GM21515 (cell line): ENCODE measurements around the gene ABHD4.
"Not testable (repeated sequence)": the region's sequence is repeated elsewhere in the genome, so short reads cannot be mapped to it uniquely, and the experiment has no call there.

ENCODE experiments used
- ATAC-seq: cut with Tn5 transposase; IDR thresholded peaks from one replicate; pipeline ENCODE4 v1.9.1; 2021; ENCODE audit not compliant: unreplicated experiment

The ABHD4 gene

GRCh38 chr14:22588526-22589095, 9.5 kb upstream of the ABHD4 start:
- ATAC-seq = no peak

- peak; percentile 88 for ATAC-seq
Observed at GRCh38 chr14:22589096-22589839, 8.8 kb upstream of the ABHD4 start, which contains the start of gene DAD1. TSS of gene DAD1 (minus strand) at chr14:22589224. CDS start at chr14:22589157, 67 bp downstream.

GRCh38 chr14:22593189-22593588, 4.9 kb upstream of the ABHD4 start:
- no peak for ATAC-seq

GRCh38 chr14:22593601-22594000, 4.5 kb upstream of the ABHD4 start:
- ATAC-seq = no peak

GRCh38 chr14:22594156-22594716, 3.9 kb upstream of the ABHD4 start:
- ATAC-seq = no peak

GRCh38 chr14:22596354-22596879, 1.7 kb upstream of the ABHD4 start:
- ATAC-seq = no peak

GRCh38 chr14:22597265-22597664, 835 bp upstream of the ABHD4 start:
- ATAC-seq = no peak

GRCh38 chr14:22597771-22598098, 365 bp upstream of the ABHD4 start:
- ATAC-seq = no peak

- ATAC-seq = no peak
Observed at GRCh38 chr14:22598896-22599244, 770 bp downstream of the ABHD4 start.

GRCh38 chr14:22599349-22599748, 1.2 kb downstream of the ABHD4 start:
- no peak for ATAC-seq

- no peak for ATAC-seq
Observed at GRCh38 chr14:22600027-22600426, 1.9 kb downstream of the ABHD4 start.

- no peak for ATAC-seq
Observed at GRCh38 chr14:22601456-22601855, 3.4 kb downstream of the ABHD4 start.

GRCh38 chr14:22601996-22602395, 3.9 kb downstream of the ABHD4 start:
- ATAC-seq = no peak

- no peak for ATAC-seq
Observed at GRCh38 chr14:22602862-22603261, 4.8 kb downstream of the ABHD4 start.

- no peak for ATAC-seq
Observed at GRCh38 chr14:22606380-22606779, 8.3 kb downstream of the ABHD4 start.

GRCh38 chr14:22607291-22607690, 9.2 kb downstream of the ABHD4 start:
- no peak for ATAC-seq

GRCh38 chr14:22610931-22611330, 12.8 kb downstream of the ABHD4 start:
- ATAC-seq = no peak

GRCh38 chr14:22613106-22613695, 15.1 kb downstream of the ABHD4 start:
- ATAC-seq = no peak

- no peak for ATAC-seq
Observed at GRCh38 chr14:22613736-22614239, 15.7 kb downstream of the ABHD4 start.

- ATAC-seq = no peak
Observed at GRCh38 chr14:22614240-22614799, 16.2 kb downstream of the ABHD4 start.

- not testable (repeated sequence) for ATAC-seq
Observed at GRCh38 chr14:22615765-22616164, 17.7 kb downstream of the ABHD4 start.
